Activated T-cell treated with anti-CD3 and anti-CD28 coated beads for 24 hours (primary cell): ENCODE data around the gene SPATA46.

Experiments used
- DNase-seq: peaks from one replicate; pipeline ENCODE4 v3.0.0-alpha.2; 2020; ENCODE audit warnings: low read depth

Gene SPATA46

DNA sequence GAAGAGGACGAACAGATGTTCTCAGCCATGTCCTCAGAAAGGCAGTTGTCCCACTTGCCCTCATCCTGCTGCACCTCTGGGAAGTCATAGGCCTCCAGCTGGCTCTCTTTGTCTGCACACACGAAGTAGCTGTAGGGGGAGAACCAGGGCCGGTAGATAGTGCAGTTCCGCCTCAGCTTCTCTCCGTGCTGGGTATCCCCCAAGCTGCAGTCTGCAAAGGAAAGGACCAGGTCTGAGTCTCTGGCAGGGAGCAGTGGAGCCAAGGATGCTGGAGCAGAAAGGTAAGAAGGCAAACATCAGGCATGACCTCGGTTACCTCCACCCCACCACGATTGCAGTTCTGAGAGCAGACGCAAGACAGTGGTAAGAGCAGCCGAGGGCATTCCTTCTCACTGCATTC lies 2.2 kb downstream of the SPATA46 start:
- no peak for DNase-seq

GRCh38 chr1:162373541-162374260 lies 3.0 kb downstream of the SPATA46 start:
- DNase-seq, result no peak

DNA sequence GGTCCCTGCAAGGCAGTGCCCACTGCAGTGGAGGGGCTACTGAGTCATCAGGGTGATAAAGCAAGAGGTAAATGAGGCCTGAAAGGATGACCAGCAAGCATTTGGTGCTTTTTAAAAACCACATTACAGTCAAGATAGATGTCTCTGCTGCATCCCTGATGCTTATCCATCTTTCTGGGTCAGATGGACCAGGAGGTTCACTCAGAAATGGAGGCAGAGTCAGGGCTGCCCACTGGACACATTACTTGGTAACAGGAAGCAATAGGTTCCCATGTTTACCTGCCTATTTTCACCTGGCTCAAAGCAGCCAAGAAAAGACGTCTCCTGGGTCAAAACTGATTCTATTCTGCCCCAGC lies 3.6 kb downstream of the SPATA46 start:
- DNase-seq, result no peak

- no peak for DNase-seq
These were observed 4.2 kb downstream of the SPATA46 start for GRCh38 chr1:162372159-162373071.

GRCh38 chr1:162371611-162372010 lies 5.0 kb downstream of the SPATA46 start:
- DNase-seq, result no peak

- DNase-seq, result no peak
These were observed 5.9 kb downstream of the SPATA46 start for GRCh38 chr1:162370721-162371120.

GRCh38 chr1:162370161-162370560 lies 6.5 kb downstream of the SPATA46 start:
- DNase-seq, result no peak

GRCh38 chr1:162369571-162369970 lies 7.1 kb downstream of the SPATA46 start:
- DNase-seq, result no peak

DNA sequence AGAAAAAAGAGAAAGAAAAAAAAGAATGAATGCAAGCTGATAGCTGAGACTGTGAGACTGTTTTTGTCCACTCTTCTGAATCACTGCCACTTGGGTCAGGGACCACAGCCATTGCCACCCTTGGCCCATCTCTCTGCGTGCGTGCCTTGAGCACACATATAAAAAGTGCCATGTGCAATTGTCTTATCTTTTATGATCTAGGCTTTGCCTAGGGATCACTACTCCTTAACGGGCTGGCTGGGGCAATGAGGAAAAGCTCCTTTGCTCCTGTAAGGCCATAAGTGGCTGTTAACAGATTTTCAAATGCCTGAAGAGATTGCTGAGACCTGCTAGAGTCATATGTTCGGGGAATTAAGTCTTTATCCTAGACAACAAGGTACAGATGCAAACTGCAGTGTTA lies 8.2 kb downstream of the SPATA46 start:
- DNase-seq, result no peak

GRCh38 chr1:162367772-162368171 lies 8.9 kb downstream of the SPATA46 start:
- no peak for DNase-seq

GRCh38 chr1:162367073-162367472 lies 9.6 kb downstream of the SPATA46 start:
- DNase-seq, result no peak

DNA sequence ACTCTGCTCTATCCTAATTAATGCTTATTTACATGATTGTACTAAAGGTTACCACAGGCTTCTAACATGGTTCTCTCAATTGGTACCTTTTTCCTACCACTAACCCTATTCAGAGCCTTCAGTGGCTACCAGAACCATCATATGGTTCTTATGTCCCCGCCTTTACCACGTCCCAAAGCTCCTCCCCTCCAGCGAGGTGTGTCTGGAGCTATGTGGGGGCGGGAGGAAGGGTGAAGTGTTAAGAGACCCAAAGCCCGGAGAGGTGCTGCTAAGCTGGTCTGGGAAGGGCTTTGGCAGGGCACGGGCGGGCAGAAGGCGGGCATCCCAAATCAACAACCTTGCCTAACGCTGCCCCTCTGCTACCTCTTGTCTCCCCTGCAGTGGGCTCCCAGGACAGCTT lies 10.0 kb downstream of the SPATA46 start:
- no peak for DNase-seq

- DNase-seq, result no peak
These were observed 10.5 kb downstream of the SPATA46 start for GRCh38 chr1:162366149-162366548.

DNA sequence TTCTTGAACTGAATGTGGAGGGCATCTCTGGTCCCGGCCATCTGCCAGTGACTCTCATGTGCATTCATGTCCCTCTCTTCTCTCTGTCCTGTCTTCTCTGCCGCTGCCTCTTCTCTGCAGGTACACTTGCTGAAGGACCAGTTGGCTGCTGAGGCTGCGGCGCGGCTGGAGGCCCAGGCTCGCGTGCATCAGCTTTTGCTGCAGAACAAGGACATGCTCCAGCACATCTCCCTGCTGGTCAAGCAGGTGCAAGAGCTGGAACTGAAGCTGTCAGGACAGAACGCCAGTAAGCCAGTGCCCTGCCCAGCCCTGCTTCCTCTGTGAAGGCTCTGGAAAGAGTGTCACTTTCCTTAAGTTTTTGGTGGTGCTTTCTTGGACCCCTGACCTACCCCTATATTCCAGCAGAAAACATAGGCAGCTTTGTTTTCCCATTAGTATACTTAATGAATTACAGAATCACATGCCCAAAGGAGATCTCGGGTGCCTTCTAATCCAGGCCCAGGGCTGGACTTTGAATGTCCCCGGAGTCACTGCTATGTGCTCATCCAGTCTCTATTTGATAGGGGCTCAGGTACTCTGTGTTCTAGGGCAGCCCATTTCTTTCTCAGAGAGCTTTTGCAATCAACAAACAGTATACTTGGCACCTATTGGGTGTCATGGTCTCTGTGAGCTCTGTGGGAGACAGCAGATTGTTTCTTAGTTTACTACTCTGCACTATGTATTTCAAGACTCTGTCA lies 11.2 kb downstream of the SPATA46 start:
- DNase-seq, result no peak

- DNase-seq, result no peak
These were observed 12.2 kb downstream of the SPATA46 start for GRCh38 chr1:162364498-162364897.

DNA sequence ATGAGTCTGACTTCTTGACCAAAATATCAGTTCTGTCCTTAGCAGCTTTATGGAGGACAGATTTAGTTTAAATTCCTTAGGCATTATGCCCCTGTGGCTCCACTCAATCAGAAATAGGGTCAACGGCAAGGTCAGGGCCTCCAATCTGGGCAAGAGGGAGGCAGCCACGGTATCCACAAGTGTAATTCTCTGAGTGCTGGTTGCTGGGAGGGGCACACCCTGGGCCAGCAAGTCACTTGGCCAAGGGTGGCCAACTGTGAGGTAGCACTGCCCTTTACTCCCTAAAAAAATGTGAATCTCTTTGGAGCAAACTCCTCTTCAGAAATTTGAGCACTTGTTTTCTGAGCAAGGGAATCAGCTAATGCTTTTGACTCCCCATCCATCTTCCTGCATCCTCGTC lies 12.8 kb downstream of the SPATA46 start:
- no peak for DNase-seq

- DNase-seq, result no peak
These were observed 15.3 kb downstream of the SPATA46 start for GRCh38 chr1:162361349-162361748.

DNA sequence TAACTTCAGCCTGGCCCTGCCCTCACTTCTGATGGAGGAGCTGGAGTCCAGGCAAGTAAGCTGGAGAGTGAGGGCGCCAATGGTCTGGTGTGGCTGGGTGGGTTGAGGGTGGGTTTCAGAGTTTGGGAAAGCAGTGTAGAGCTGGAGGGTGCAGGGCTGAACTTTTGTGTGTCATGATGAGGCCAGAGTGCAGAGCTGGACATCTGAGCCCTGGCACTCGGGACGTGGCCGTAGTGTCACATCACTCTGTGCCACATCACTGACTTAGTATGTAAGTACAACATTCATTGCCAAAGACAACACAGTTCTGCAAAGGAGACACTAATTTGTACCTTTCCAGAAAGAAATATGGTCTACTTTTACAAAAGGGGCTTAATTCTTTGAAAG lies 15.8 kb downstream of the SPATA46 start:
- no peak for DNase-seq

DNA sequence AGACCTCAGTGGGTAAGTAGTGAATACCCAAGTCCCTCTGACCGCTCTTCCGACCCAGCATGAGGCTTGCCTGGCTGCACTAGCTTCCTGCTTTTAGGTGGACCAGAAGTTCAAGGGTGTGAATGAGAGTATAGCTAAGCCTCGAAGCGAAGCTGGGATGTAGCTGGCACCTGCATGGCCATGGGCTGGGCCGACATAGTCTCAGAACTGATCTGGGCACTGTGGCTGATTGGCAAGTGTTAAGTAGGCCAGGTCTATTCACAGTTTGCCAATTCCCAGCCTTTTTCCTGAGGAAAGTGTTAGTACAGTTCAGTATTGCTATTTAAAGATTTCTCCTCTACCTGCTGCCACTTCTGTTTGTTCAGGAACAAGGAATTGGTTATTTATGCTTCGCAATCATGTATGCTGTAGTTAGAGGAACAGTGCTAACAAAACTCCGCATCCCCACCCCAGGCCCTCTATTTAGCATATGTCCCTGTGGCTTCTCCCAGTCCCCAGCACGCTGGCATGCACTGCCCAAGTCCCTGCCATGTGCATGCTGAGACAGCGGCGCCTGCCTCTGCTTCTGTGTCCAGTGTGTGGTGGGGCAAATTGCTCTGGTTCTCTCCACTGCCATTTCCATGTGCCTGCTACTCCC lies 16.3 kb downstream of the SPATA46 start:
- no peak for DNase-seq

DNA sequence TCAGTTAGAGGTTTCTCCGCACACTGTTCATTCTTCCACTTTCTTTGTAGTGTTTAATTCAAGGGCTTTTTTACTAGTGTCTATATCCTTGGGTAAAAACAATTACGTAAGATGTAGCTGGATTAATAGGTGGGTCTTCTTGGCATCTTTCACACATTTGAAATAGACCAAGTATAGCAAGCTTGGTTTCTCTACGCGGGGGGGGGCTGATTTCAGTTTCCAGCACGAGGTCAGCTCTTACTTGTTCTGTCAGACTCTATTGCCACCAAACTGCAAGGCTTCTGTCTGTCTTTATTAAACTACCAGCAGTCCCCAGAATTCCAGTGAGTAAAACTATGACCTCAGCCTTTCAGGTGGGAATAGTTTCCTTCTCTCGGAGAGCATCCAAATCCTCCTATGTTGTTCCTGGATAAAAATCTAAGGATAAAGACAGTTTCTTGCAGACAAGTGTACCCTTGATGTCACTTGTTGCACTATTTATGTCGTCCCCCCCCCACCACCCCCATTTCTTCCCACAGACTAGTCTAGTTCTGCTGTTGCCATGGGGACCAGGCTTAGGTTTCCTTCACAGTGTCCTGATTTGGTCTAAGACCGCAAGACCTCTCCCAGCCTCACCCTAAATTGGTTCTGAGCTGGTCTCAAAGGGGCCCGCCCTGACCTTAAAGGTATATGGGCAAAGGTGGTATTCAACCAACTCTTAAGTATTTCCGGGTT lies 17.0 kb downstream of the SPATA46 start:
- DNase-seq, result no peak

GRCh38 chr1:162358928-162359327 lies 17.7 kb downstream of the SPATA46 start:
- no peak for DNase-seq
